HepG2 (cell line): ENCODE measurements around the gene FAM219A. TPM values are rescaled to one million over a fixed set of nuclear protein-coding genes. Genes with fewer than 3 reads are reported as not detected.
A peak's percentile ranks its signal among the peaks of the same experiment; 100 is the strongest.

Experiments used
- AGO1 ChIP-seq: fragments of 200-400 bp; formaldehyde crosslinking; IDR thresholded peaks from 2 replicates; pipeline ENCODE4 v1.6.1; 2017; ENCODE audit warnings: mild to moderate bottlenecking, low read depth, low read length, moderate library complexity; ENCODE audit not compliant: poor library complexity, severe bottlenecking
- CBX5 ChIP-seq: sonication (generic); formaldehyde crosslinking; IDR thresholded peaks from 2 replicates; pipeline ENCODE4 v1.4.0; 2020; ENCODE audit warnings: missing genetic modification reagents, borderline replicate concordance
- CEBPG ChIP-seq: IDR thresholded peaks from 2 replicates; pipeline ENCODE4 v1.6.1; 2016
- FOXA3 ChIP-seq: IDR thresholded peaks from 2 replicates; pipeline ENCODE4 v1.6.1; 2016; ENCODE audit warnings: missing genetic modification reagents, missing compliant biosample characterization
- FOXC1 ChIP-seq: sonication (generic); formaldehyde crosslinking; IDR thresholded peaks from 2 replicates; pipeline ENCODE4 v1.8.0; 2022; ENCODE audit warnings: mild to moderate bottlenecking, missing genetic modification reagents, borderline replicate concordance
- FOXK1 ChIP-seq: sonication (generic); formaldehyde crosslinking; IDR thresholded peaks from 2 replicates; pipeline ENCODE4 v1.4.0; 2020; ENCODE audit warnings: low read depth, missing genetic modification reagents, borderline replicate concordance
- HDAC1 ChIP-seq: sonication (generic); formaldehyde crosslinking; IDR thresholded peaks from 2 replicates; pipeline ENCODE4 v1.5.1; 2020; ENCODE audit warnings: mild to moderate bottlenecking, missing genetic modification reagents
- IRF2 ChIP-seq: IDR thresholded peaks from 2 replicates; pipeline ENCODE4 v1.6.1; 2018; ENCODE audit warnings: missing genetic modification reagents, missing compliant biosample characterization
- LCORL ChIP-seq, 2 experiments: fragments of 450-650 bp in 1 of 2; sonication (generic) in 1 of 2; formaldehyde crosslinking in 1 of 2; IDR thresholded peaks; 2 replicates each; pipeline versions ENCODE4 v1.5.0 to v1.6.1; 2017 to 2020; ENCODE audit warnings: antibody characterized with exemption in 1 of 2, missing genetic modification reagents in 1 of 2
- MEIS2 ChIP-seq: sonication (generic); formaldehyde crosslinking; IDR thresholded peaks from 2 replicates; pipeline ENCODE4 v1.9.0; 2021; ENCODE audit warnings: mild to moderate bottlenecking, missing genetic modification reagents
- MTA3 ChIP-seq: sonication (generic); formaldehyde crosslinking; IDR thresholded peaks from 2 replicates; pipeline ENCODE4 v1.4.0; 2020; ENCODE audit warnings: missing genetic modification reagents
- NBN ChIP-seq: fragments of 450-650 bp; conservative IDR thresholded peaks from 2 replicates; pipeline ENCODE4 v1.6.1; 2017
- NCOA1 ChIP-seq: sonication (generic); formaldehyde crosslinking; IDR thresholded peaks from 2 replicates; pipeline ENCODE4 v1.9.0; 2021; ENCODE audit warnings: missing genetic modification reagents
- NFKB2 ChIP-seq: sonication (generic); formaldehyde crosslinking; IDR thresholded peaks from 2 replicates; pipeline ENCODE4 v1.4.0; 2020; ENCODE audit warnings: missing genetic modification reagents, borderline replicate concordance
- PHF8 ChIP-seq: sonication (generic); formaldehyde crosslinking; IDR thresholded peaks from 2 replicates; pipeline ENCODE4 v1.5.0; 2020; ENCODE audit warnings: missing genetic modification reagents
- SMAD3 ChIP-seq: sonication (generic); formaldehyde crosslinking; IDR thresholded peaks from 2 replicates; pipeline ENCODE4 v1.4.0; 2020; ENCODE audit warnings: missing genetic modification reagents
- SSRP1 ChIP-seq: IDR thresholded peaks from 2 replicates; pipeline ENCODE4 v1.6.1; 2016; ENCODE audit warnings: control low read depth
- TAF1 ChIP-seq: sonication (generic); formaldehyde crosslinking; IDR thresholded peaks from 2 replicates; pipeline ENCODE4 v1.4.0; 2020; ENCODE audit warnings: missing genetic modification reagents
- TBX3 ChIP-seq: fragments of 450-650 bp; IDR thresholded peaks from 2 replicates; pipeline ENCODE4 v1.6.1; 2017; ENCODE audit warnings: antibody characterized with exemption, mild to moderate bottlenecking, inconsistent platforms, borderline replicate concordance
- TOE1 ChIP-seq: sonication (generic); formaldehyde crosslinking; IDR thresholded peaks from 2 replicates; pipeline ENCODE4 v1.4.0; 2020; ENCODE audit warnings: mild to moderate bottlenecking, missing genetic modification reagents
- U2AF2 ChIP-seq: fragments of 200-400 bp; formaldehyde crosslinking; IDR thresholded peaks from 2 replicates; pipeline ENCODE4 v1.6.1; 2017; ENCODE audit warnings: low read depth, mild to moderate bottlenecking, low read length
- YEATS2 ChIP-seq: sonication (generic); formaldehyde crosslinking; IDR thresholded peaks from 2 replicates; pipeline ENCODE4 v1.4.0; 2020; ENCODE audit warnings: missing genetic modification reagents, borderline replicate concordance
- ZBTB42 ChIP-seq: sonication (generic); formaldehyde crosslinking; IDR thresholded peaks from 2 replicates; pipeline ENCODE4 v1.5.0; 2020; ENCODE audit warnings: mild to moderate bottlenecking, missing genetic modification reagents
- ZNF143 ChIP-seq: sonication (generic); formaldehyde crosslinking; IDR thresholded peaks from 2 replicates; pipeline ENCODE4 v1.4.0; 2020; ENCODE audit warnings: missing genetic modification reagents
- ZNF17 ChIP-seq: sonication (generic); formaldehyde crosslinking; IDR thresholded peaks from 2 replicates; pipeline ENCODE4 v1.5.0; 2020; ENCODE audit warnings: mild to moderate bottlenecking, missing genetic modification reagents
- ZNF207 ChIP-seq: fragments of 450-650 bp; IDR thresholded peaks from 2 replicates; pipeline ENCODE4 v1.6.1; 2016; ENCODE audit warnings: antibody characterized with exemption, borderline replicate concordance
- ZNF382 ChIP-seq: sonication (generic); formaldehyde crosslinking; IDR thresholded peaks from 2 replicates; pipeline ENCODE4 v1.5.0; 2020; ENCODE audit warnings: missing genetic modification reagents, mild to moderate bottlenecking, borderline replicate concordance
- ZNF432 ChIP-seq: sonication (generic); formaldehyde crosslinking; IDR thresholded peaks from 2 replicates; pipeline ENCODE4 v1.5.0; 2020; ENCODE audit warnings: missing genetic modification reagents, mild to moderate bottlenecking, borderline replicate concordance
- ZNF839 ChIP-seq: sonication (generic); formaldehyde crosslinking; IDR thresholded peaks from 2 replicates; pipeline ENCODE4 v1.4.0; 2020; ENCODE audit warnings: missing genetic modification reagents, mild to moderate bottlenecking, borderline replicate concordance
- ZSCAN29 ChIP-seq: sonication (generic); formaldehyde crosslinking; conservative IDR thresholded peaks from 2 replicates; pipeline ENCODE4 v1.4.0; 2020; ENCODE audit warnings: mild to moderate bottlenecking, missing genetic modification reagents
- ZZZ3 ChIP-seq: sonication (generic); formaldehyde crosslinking; IDR thresholded peaks from 2 replicates; pipeline ENCODE4 v1.4.0; 2020; ENCODE audit warnings: missing genetic modification reagents, mild to moderate bottlenecking, borderline replicate concordance
- polyA plus RNA-seq, 8 experiments: library from polyadenylated mRNA; depleted of rRNA in 3 of 8; stranded (reverse) in 7 of 8; unstranded in 1 of 8; fragments of >200 nt; fragmentation: Illumina TruSeq in 4 of 8; extraction: Trizol in 4 of 8; gene quantifications; 2 replicates each; pipeline versions ENCODE4 v1.2.1 to v1.2.3, GENCODE V29; 2011 to 2016; ENCODE audit warnings: low read depth in 4 of 8, missing spikeins in 1 of 8, mixed read lengths in 1 of 8; ENCODE audit not compliant: insufficient read depth in 1 of 8
- total RNA-seq, 5 experiments: library from RNA; depleted of rRNA; stranded (reverse); fragments of >200 nt; fragmentation: Illumina TruSeq; extraction: Trizol; gene quantifications; 2 replicates each; pipeline ENCODE4 v1.2.3, GENCODE V29; 2016; ENCODE audit warnings: low read depth in 1 of 5
- TF ChIP-seq, protein P1 (sequence below): sonication (generic); formaldehyde crosslinking; conservative IDR thresholded peaks from 2 replicates; pipeline ENCODE4 v1.8.1; 2023; ENCODE audit warnings: missing genetic modification reagents

The FAM219A gene
- total and polyA plus RNA-seq, 2 of the 13 experiments (the other 11 are each of a cell fraction or from before 2014, with no cell fraction given) = 3.9 to 6.4 TPM

DNA sequence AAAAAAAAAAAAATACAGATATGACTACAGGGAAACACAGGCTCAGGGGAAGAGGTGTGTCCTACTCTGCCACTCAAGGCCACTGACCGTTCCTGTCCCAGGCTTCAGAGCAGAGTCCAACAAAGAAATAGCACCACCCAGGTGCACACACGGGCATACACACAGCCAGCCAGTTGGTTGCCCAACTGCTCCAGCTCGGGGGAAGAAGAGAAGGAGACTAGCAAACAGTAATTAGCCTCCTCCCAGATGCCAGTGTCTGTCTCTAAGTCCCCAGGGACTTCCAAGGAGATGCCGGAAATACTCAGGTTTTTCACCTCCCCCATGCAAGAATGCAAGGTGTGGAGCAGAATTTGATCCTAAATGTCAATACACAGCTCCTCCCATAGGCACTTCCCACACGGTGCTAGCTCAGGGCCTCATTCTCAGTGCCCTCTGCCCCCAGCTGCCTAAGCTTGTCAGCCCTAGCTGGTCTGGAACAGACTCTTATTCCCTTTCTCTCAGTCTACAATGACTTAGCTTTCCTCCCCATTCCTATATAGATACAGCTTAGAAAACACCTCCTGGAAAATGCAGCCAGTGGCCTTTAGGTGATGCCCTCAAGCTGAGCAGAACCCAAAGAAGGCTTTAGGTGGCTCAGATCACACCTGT lies 83.3 kb downstream of the FAM219A start (continued):
- TF ChIP-seq ZSCAN29 = no peak; the same call in 1 of the 2 replicates
- TF ChIP-seq LCORL (IDR thresholded peaks at IDR 0.05) = no peak
- peak; percentile 79 for TF ChIP-seq LCORL (CRISPR knock-in tag; IDR thresholded peaks at IDR 0.05)
- TF ChIP-seq NFKB2 (CRISPR knock-in tag) = no peak
- peak; percentile 47; the same call in 1 of the 2 replicates for TF ChIP-seq CBX5 (CRISPR knock-in tag)
- no peak for TF ChIP-seq ZNF839 (CRISPR knock-in tag)
- peak; percentile 53; the same call in 1 of the 2 replicates for TF ChIP-seq ZBTB42
- 0 out of 2 replicates have a peak, but pooled peaks have one; percentile 51 for TF ChIP-seq HDAC1 (CRISPR knock-in tag)
- TF ChIP-seq NCOA1 = 0 out of 2 replicates have a peak, but pooled peaks have one; percentile 32
- TF ChIP-seq TAF1 (CRISPR knock-in tag) = peak; percentile 57; the same call in 1 of the 2 replicates
- no peak; the same call in 1 of the 2 replicates for TF ChIP-seq PHF8 (CRISPR knock-in tag)
- no peak for TF ChIP-seq MTA3
- TF ChIP-seq, protein P1, sequence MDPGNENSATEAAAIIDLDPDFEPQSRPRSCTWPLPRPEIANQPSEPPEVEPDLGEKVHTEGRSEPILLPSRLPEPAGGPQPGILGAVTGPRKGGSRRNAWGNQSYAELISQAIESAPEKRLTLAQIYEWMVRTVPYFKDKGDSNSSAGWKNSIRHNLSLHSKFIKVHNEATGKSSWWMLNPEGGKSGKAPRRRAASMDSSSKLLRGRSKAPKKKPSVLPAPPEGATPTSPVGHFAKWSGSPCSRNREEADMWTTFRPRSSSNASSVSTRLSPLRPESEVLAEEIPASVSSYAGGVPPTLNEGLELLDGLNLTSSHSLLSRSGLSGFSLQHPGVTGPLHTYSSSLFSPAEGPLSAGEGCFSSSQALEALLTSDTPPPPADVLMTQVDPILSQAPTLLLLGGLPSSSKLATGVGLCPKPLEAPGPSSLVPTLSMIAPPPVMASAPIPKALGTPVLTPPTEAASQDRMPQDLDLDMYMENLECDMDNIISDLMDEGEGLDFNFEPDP (CRISPR knock-in tag) = no peak
- peak; percentile 63 for TF ChIP-seq FOXA3
- TF ChIP-seq U2AF2 = no peak
- TF ChIP-seq TBX3 = no peak
- no peak for TF ChIP-seq SSRP1
- peak; percentile 77; the same call in 1 of the 2 replicates for TF ChIP-seq TOE1 (CRISPR knock-in tag)
- TF ChIP-seq ZNF382 = no peak
- peak; percentile 49; the same call in 1 of the 2 replicates for TF ChIP-seq YEATS2 (CRISPR knock-in tag)
- peak; percentile 57; the same call in 1 of the 2 replicates for TF ChIP-seq FOXK1 (CRISPR knock-in tag)
- TF ChIP-seq ZNF207 = no peak
- peak; percentile 71; the same call in 1 of the 2 replicates for TF ChIP-seq IRF2 (CRISPR knock-in tag)
- TF ChIP-seq NBN = no peak
- peak; percentile 92 for TF ChIP-seq CEBPG (CRISPR knock-in tag)
- no peak for TF ChIP-seq AGO1
- TF ChIP-seq ZZZ3 = no peak
- no peak for TF ChIP-seq ZNF17
- TF ChIP-seq ZNF432 = no peak
- 0 out of 2 replicates have a peak, but pooled peaks have one; percentile 59 for TF ChIP-seq FOXC1 (CRISPR knock-in tag)
- TF ChIP-seq SMAD3 = 0 out of 2 replicates have a peak, but pooled peaks have one; percentile 41
- TF ChIP-seq MEIS2 (CRISPR knock-in tag) = no peak
- 0 out of 2 replicates have a peak, but pooled peaks have one; percentile 35 for TF ChIP-seq ZNF143
